ENCODE data around the gene RIMS1. TPM values are rescaled to one million over a fixed set of nuclear protein-coding genes. Genes with fewer than 3 reads are reported as not detected.

Gene RIMS1
- total RNA-seq, 4 donors from 2014 or later = 0.54 to 5.0 TPM; not detected in 2

- DNase-seq = no peak
- no peaks in the 10 kb centered on the region for H3K4me1 ChIP-seq
These were observed 517.1 kb downstream of the RIMS1 start for GRCh38 chr6:72403413-72403812.

DNA sequence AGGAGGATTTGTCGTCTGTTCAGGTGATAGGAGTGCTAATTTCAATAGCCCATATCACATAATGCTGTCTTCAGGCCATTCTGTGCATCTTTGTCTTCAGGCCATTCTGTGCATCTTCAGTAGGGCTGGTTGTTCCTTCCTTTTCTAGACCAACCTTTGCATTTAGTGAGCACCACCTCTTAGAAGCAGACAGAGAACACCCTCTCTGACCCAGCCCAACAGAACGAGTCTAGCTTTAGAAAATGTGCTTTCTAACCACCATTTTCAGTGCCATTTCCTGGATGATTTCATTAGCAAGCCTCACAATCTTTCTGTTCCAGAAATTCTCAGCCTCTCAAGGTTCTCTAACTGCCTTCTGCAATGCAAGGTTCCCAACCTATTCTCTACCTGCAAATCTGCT lies 520.2 kb downstream of the RIMS1 start:
- Histone ChIP-seq H3K27ac (no peak overlapping the region), H3K9me3 (no peaks in the 10 kb centered on the region), H3K4me1 (no peaks in the 10 kb centered on the region), H3K36me3 (no peaks in the 10 kb centered on the region), H3K4me3 (no peak overlapping the region), H3K27me3 (no peaks in the 10 kb centered on the region)
- no peak for DNase-seq
- TF ChIP-seq CTCF (IDR thresholded peaks at IDR 0.05) (no peak), POLR2A (IDR thresholded peaks at IDR 0.05) (no peak)

More at GRCh38 chr6:72403413-72403812, 517.1 kb downstream of the RIMS1 start:
- H3K27me3 ChIP-seq = no peaks in the 10 kb centered on the region
- no peaks in the 10 kb centered on the region for H3K9me3 ChIP-seq
- no peak overlapping the region for H3K4me3 ChIP-seq
- H3K36me3 ChIP-seq = no peaks in the 10 kb centered on the region
- no peak for TF ChIP-seq CTCF (IDR thresholded peaks at IDR 0.05)
- TF ChIP-seq POLR2A (IDR thresholded peaks at IDR 0.05) = no peak
- H3K27ac ChIP-seq = no peak overlapping the region

DNA sequence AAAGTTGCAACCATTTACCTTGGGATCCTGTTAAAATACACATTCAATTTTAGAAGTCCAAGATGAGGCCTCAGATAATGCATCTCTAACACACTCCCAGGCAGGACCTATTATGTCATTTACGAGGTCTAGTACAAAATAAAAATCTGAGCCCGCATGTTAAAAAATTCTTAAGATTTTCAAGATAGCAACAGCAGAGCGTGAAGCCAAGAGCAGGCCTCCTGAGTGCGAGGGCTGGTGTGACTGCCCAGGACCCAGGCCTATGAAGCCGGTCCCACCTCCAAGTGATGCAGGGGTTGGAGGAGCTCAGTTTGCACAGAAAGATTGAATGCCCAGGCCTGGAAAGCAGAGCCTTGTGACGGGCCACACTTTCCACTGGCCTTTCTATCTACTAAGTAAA lies 524.4 kb downstream of the RIMS1 start:
- DNase-seq = no peak

DNA sequence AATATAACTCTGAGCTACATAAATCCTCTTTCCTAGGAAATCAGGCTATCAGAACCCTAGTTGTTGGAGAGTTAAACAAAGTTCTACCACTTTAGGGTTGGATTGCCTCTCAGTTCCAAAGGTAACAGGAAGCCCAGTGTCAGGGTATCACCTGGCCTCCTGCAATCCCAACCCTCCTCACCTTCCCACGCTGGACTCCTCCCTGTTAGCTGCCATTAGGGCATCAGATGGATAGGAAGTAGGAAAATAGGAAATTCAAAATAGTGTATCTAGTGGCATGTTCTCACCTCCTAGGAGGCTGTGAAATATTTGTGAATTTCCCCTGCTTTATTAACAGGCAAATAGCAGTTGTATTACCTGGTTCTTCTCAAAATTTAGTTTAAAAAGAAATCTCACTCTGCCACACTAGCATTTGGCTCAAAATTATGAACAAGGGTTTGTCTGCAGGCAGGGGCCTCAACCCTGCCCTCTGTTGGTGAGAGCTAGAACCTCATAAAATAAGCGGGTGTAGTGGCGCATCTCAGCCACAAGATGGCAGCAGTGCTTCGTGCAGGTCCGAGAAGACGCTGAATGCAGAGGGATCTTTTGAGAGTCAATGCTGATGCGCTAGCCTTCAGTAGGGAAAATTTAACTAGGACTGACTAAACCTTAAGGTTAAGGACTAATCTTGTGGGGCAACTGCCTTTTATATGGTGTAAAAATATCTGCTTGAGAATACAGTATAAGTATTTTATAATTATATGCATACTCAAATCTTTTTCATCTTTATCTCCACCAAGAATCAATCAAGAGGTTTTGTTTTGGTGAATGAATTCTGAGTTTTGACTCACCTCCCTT lies 525.7 kb downstream of the RIMS1 start:
- Histone ChIP-seq H3K9me3 (no peaks in the 10 kb centered on the region), H3K4me1 (no peaks in the 10 kb centered on the region), H3K27me3 (peaks cover 0 to 3% of the 10 kb centered on the region in 2 donors), H3K4me3 (no peak overlapping the region), H3K27ac (no peak overlapping the region), H3K36me3 (no peaks in the 10 kb centered on the region)
- peak; percentile 98 to 100 (median 99) for TF ChIP-seq CTCF (IDR thresholded peaks at IDR 0.05)
- no peak for TF ChIP-seq POLR2A (IDR thresholded peaks at IDR 0.05)
- peak; percentile 60 to 84 (median 76) for DNase-seq

More for the DNA sequence above, 524.4 kb downstream of the RIMS1 start:
- H3K27me3 ChIP-seq = no peaks in the 10 kb centered on the region
- no peaks in the 10 kb centered on the region for H3K9me3 ChIP-seq
- H3K4me3 ChIP-seq = no peak overlapping the region
- TF ChIP-seq CTCF (IDR thresholded peaks at IDR 0.05) = no peak
- no peak for TF ChIP-seq POLR2A (IDR thresholded peaks at IDR 0.05)
- no peaks in the 10 kb centered on the region for H3K36me3 ChIP-seq
- no peaks in the 10 kb centered on the region for H3K4me1 ChIP-seq
- H3K27ac ChIP-seq = no peak overlapping the region

- Histone ChIP-seq H3K27me3 (peaks cover 0 to 3% of the 10 kb centered on the region in 2 donors), H3K4me3 (no peak overlapping the region), H3K9me3 (no peaks in the 10 kb centered on the region), H3K27ac (no peak overlapping the region), H3K4me1 (no peaks in the 10 kb centered on the region), H3K36me3 (no peaks in the 10 kb centered on the region)
- DNase-seq = no peak
- TF ChIP-seq POLR2A (IDR thresholded peaks at IDR 0.05) (no peak), CTCF (IDR thresholded peaks at IDR 0.05) (no peak)
These were observed 526.3 kb downstream of the RIMS1 start for GRCh38 chr6:72412709-72413044.
